SK-MEL-5 (cell line): ENCODE measurements around the gene ZNG1C. TPM values are rescaled to one million over a fixed set of nuclear protein-coding genes. Genes with fewer than 3 reads are reported as not detected.
"Not testable (repeated sequence)": the region's sequence is repeated elsewhere in the genome, so short reads cannot be mapped to it uniquely, and the experiment has no call there.

ENCODE experiments used
- DNase-seq: peaks from one replicate; pipeline ENCODE4 v3.0.0-alpha.2; 2016; ENCODE audit warnings: low read depth, low spot score
- in situ Hi-C: cut with HindIII; loops from 2 replicates; pipeline ENCODE4 v1.10.0; 2016; ENCODE audit warnings: low sequenced_read_pairs, high pct_unique_total_duplicates, low pct_unique_long_range_greater_than_20kb
- polyA plus RNA-seq, 2 experiments: library from polyadenylated mRNA; depleted of rRNA; stranded (reverse); fragments of >200 nt; gene quantifications; 2 replicates each; pipeline ENCODE4 v1.2.3, GENCODE V29; 2015
- total RNA-seq: library from RNA; depleted of rRNA; stranded (reverse); fragments of >200 nt; shearing (Covaris generic); gene quantifications from 2 replicates; pipeline ENCODE4 v1.2.3, GENCODE V29; 2014; rRNA removed

Gene ZNG1C
- total RNA-seq, result 48.2 and 53.6 TPM in 2 replicates
- polyA plus RNA-seq (2015; cell fraction: cytosol; rRNA removed), result 41.8 and 44.4 TPM in 2 replicates
- polyA plus RNA-seq (2015; cell fraction: nucleus; rRNA removed), result 109 and 123 TPM in 2 replicates

GRCh38 chr9:68241683-68242082, at the start of gene ZNG1C:
Gene ZNG1C, plus strand, starts transcription at chr9:68241983. Its CDS starts 49 bp downstream, at chr9:68242032.
- DNase-seq, in situ Hi-C loops: not testable (repeated sequence)

GRCh38 chr9:68242437-68242836, 654 bp downstream of the ZNG1C start:
- DNase-seq, in situ Hi-C loops: not testable (repeated sequence)

DNA sequence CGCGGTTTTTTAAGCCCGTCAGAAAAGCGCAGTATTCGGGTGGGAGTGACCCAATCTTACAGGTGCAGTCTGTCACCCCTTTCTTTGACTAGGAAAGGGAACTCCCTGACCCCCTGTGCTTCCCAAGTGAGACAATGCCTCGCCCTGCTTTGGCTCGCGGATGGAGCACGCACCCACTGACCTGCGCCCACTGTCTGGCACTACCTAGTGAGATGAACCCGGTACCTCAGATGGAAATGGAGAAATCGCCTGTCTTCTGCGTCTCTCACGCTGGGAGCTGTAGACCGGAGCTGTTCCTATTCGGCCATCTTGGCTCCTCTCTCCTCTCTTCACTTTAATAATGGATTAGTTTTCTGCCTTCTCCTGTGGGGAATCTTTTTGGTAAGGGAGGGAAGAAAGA, 39.3 kb downstream of the ZNG1C start:
- DNase-seq, in situ Hi-C loops: not testable (repeated sequence)

DNA sequence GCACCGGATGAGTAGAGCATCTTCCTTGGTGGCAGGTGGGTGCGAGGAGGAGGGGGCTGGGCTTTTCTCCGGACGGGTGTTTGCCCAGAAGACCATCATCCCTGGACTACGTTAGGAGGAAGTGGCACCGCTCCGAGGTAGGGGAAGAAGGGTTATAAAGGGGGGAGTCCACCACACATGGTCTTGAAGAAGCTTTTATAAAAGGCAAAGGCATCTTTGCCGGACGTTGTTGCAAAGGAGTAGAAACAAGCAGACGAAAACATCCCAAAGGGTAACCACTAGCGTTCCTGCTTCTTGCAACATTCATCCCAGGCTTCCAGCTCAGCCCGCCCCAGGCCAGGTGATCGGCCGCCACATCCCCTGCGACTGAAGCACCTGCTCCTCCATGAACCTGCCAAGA, 60.8 kb downstream of the ZNG1C start, which contains the start of gene FOXD4L3:
Gene FOXD4L3 (plus strand): TSS at position 301 of the 400 bp plus-strand sequence. CDS start 85 bp downstream, at position 386.
- DNase-seq, in situ Hi-C loops: not testable (repeated sequence)

DNA sequence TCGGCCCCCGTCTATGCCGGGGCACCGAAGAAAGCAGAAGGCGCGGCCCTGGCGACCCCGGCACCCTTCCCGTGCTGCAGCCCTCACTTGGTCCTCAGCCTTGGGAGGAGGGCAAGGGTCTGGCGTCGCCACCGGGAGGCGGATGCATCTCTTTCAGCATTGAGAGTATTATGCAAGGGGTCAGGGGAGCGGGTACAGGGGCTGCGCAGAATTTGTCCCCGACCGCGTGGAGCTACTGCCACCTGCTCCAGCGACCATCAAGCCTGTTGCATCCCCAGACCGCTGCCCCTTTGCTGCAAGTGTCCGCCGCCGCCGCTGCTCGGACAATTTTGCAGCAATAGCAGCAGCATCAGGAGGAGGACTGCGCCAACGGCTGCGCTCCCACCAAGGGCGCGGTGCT, 62.0 kb downstream of the ZNG1C start:
- DNase-seq, in situ Hi-C loops: not testable (repeated sequence)

DNA sequence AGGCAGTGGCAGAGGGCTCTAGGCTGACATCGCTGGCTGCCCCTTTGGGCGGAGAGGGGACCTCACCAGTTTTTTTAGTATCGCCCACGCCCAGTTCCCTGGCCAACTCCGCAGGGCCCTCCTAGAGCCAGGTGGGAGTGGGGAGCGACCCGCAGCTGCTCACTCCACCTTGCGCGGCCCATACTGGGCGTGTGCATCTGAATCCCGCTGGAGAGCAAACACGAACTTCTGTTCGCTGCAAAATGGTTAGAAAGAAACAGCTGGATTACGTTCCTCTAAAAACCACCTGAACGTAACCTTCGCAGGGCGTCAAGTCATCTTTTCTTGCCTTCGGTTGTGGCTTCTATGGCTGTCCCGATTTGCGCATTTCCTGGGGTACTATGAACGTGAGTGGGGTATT, 62.4 kb downstream of the ZNG1C start:
- DNase-seq, in situ Hi-C loops: not testable (repeated sequence)

DNA sequence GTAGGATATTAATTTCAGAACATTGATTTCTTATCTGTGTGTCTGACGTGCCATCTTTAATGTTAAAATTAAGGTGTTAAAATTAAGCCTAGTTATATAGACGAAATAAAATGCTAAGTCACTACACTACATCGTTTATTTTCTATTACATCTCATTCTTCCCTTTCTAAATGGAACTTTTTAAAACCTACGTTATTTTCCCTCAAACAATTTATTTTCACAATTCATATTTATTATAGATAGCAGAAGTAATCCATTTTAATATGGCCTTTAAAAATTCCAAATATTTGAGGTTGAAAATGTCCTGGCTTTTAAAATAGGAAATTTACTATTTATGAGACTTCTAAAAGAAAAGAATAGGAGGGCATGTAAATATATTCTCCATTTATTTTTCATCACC, 63.0 kb downstream of the ZNG1C start:
- in situ Hi-C loops, DNase-seq: not testable (repeated sequence)

DNA sequence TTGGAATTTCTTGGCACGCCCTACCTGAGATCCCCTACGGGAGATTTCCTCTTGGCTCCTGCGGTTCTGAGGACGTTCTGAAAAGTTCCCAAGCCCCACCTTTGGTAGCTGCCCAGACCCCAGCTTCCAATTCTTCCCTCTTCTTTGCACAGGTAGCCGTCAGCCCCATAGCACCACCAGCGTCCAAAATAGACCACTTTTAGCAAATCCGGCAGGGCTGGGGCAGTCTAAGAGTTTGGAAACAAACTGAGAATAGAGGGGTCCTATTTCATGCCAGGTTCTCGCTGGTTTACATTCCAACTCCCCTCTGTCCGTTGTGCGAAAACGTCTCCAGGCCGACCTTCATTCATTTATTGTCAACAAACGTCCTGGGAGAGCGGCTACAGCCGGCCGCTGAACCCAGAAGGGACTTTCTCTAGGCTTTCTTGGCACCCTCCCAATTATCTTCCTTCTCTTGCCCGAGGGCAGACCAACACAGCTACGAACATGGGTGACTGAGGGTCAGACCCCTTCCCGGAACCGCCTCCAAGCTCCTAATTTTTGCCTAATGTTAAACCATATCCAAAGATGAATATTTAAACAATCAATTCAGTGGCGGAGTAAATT, 64.0 kb downstream of the ZNG1C start:
- in situ Hi-C loops, DNase-seq: not testable (repeated sequence)

DNA sequence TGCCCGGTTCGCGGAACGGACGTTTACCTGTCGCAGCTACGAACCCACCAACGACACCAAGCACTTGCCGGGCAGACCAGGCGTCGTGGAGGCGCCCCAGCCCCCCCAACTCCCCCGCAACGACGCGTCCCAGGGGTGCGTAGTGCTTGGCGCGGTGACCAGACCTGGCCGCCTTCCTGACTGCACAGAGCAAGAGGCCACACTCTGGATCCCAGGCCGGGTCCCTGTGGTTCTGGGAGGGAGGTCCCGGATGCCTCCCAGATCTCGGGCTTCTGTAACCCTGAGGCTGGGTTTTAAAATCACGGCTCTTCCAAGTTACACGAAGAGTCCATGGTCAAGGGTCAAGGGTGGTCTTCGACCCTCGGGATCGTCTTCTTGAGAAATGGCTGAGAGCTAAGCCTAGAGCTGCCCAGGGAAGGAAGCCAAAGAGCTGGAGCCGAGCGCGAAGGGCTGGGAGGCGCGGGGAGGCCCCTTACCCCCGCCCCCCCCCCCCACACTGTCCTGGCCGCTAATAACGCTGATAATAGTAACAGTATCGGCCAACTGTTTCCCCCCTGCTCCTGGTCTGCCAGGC, 64.7 kb downstream of the ZNG1C start:
- DNase-seq, in situ Hi-C loops: not testable (repeated sequence)

DNA sequence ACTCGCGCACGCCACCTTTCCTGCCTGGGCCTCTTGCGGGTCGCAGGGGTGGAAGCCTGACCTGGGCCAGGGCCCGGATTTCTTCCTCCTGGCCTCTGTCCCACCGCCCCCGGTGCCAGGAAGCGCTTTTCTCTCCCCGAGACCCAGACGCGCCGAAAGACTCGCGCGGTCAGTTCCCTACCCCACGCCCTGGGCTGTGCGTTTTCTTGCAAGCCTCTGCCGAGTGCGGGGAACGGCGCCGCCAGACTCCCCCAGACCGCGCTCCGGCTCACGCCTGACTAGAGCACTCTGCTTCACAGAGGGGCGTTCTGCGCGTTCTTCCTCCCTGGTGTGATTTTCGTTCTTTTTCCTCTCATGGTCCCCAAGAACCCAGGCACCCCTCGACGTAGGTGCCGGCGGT, 65.3 kb downstream of the ZNG1C start:
- in situ Hi-C loops, DNase-seq: not testable (repeated sequence)

DNA sequence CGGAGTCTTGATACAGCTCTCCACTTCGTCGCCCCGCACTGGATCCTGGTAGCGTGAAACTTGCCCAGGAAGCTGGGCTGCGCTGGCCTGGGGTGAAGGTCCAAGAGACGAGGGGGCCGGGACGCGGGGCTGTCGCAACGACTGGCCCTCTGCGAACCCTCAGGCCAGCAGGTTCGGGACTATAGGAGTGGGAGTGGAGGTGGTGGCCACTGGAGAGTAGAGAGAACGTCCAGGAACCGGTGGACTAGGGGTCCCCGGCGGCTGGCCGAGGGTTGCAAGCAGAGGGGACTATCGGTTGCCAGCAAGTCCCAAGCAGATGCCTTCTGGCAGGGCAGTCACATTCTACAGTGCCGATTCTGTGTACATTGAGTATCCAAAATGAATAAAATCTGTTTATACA, 65.9 kb downstream of the ZNG1C start:
- in situ Hi-C loops, DNase-seq: not testable (repeated sequence)

DNA sequence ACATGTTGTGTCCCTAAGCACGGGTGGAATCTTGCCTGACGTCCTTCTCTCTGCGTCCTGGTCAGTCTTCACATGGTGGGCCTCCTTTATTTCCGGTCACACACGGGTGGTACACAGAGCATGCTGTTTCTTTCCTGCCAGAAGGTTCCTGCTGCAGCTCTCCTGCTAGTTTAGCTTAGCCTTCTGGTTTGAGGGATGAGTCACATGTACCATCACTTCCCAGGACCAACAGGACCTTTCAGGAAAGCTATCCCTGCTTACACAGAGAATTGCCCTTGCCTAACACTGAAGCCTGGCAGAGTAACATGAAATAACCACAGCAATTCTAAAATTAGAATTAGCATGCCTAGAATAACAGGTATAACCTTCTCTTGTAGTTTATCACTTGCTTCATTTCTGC, 69.4 kb downstream of the ZNG1C start:
- in situ Hi-C loops, DNase-seq: not testable (repeated sequence)

- DNase-seq, in situ Hi-C loops: not testable (repeated sequence)
Measured at GRCh38 chr9:68318209-68318608, 76.4 kb downstream of the ZNG1C start.

- in situ Hi-C loops, result not testable (repeated sequence)
Measured at GRCh38 chr9:68323749-68324148, 82.0 kb downstream of the ZNG1C start.

GRCh38 chr9:68324518-68324917, 82.7 kb downstream of the ZNG1C start:
- in situ Hi-C loops, DNase-seq: not testable (repeated sequence)

More at GRCh38 chr9:68323749-68324148, 82.0 kb downstream of the ZNG1C start:
- DNase-seq, result not testable (repeated sequence)

DNA sequence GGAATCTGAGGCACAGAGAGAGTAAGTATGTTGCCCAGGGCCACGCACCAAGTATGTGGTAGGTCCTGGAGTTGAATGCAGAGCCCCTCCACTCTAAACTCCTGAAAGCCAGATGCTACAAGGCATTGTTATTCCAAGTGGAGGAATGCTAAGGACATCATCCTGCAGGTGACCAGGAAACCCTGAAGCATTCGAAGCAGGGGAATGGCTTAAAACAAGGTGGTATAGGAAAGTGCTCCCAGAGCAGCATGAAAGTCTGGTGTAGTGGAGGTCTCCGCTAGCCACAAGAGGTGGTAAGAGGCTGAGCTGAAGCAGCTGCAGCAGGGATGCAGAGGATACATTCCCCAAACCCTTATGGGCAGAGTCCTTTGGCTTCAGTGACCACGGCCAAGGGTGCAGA, 87.3 kb downstream of the ZNG1C start:
- DNase-seq, in situ Hi-C loops: not testable (repeated sequence)

GRCh38 chr9:68330531-68331173, 88.9 kb downstream of the ZNG1C start:
- in situ Hi-C loops, DNase-seq: not testable (repeated sequence)

DNA sequence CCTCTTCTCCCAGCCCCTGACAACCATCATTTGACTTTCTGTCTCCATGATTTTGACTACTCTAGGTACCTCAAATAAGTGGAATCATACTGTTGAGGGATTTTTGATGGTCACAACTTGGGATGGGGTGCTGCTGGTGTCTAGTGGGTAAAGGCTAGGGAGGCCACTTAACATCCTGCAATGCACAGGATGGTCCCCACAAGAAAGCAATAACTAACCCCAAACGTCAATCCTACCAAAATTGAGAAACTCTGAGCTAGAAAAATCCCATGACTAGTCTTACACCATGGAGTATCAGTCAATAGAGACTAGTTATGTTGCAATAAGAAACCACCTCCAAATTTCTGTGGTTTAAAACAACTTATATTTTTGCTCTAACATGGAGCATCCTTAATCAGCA, 90.3 kb downstream of the ZNG1C start:
- in situ Hi-C loops, DNase-seq: not testable (repeated sequence)
